ENCODE results near the gene LPP. TPM values are rescaled to one million over a fixed set of nuclear protein-coding genes. Genes with fewer than 3 reads are reported as not detected.

The LPP gene
- total RNA-seq, 3 donors from 2014 or later = 262 to 816 (median 325) TPM

- Histone ChIP-seq H3K9me3 (no peaks in the 10 kb centered on the region), H3K4me3 (no peak overlapping the region), H3K36me3 (ENCODE audit: low read depth) (no peaks in the 10 kb centered on the region), H3K4me1 (ENCODE audit: low read depth) (no peaks in the 10 kb centered on the region)
- ATAC-seq (no peak), DNase-seq (no peak)
- no peak for TF ChIP-seq CTCF (IDR thresholded peaks at IDR 0.05)
- intact Hi-C loops (cut with DNase I, micrococcal nuclease) = no loop called here
These were observed 734.5 kb downstream of the LPP start for GRCh38 chr3:188888321-188889053.

GRCh38 chr3:188889054-188889491 lies 735.1 kb downstream of the LPP start:
- DNase-seq (no peak), ATAC-seq (no peak)
- TF ChIP-seq CTCF (IDR thresholded peaks at IDR 0.05) = no peak
- H3K36me3 ChIP-seq (ENCODE audit: low read depth) = no peaks in the 10 kb centered on the region
- H3K4me3 ChIP-seq = no peak overlapping the region
- intact Hi-C loops (cut with DNase I, micrococcal nuclease) = no loop called here
- no peaks in the 10 kb centered on the region for H3K4me1 ChIP-seq (ENCODE audit: low read depth)
- H3K9me3 ChIP-seq = no peaks in the 10 kb centered on the region

- Histone ChIP-seq H3K4me1 (ENCODE audit: low read depth) (no peaks in the 10 kb centered on the region), H3K4me3 (no peak overlapping the region), H3K36me3 (ENCODE audit: low read depth) (no peaks in the 10 kb centered on the region), H3K9me3 (no peaks in the 10 kb centered on the region)
- ATAC-seq = no peak
- intact Hi-C loops (cut with DNase I, micrococcal nuclease) = no loop called here
- TF ChIP-seq CTCF (IDR thresholded peaks at IDR 0.05) = no peak
- DNase-seq = no peak
These were observed 736.8 kb downstream of the LPP start for GRCh38 chr3:188890572-188891270.

- intact Hi-C loops (cut with DNase I, micrococcal nuclease) = no loop called here
- no peaks in the 10 kb centered on the region for H3K9me3 ChIP-seq
- no peak for TF ChIP-seq CTCF (IDR thresholded peaks at IDR 0.05)
- no peak overlapping the region for H3K4me3 ChIP-seq
- ATAC-seq = peak; percentile 84
- H3K4me1 ChIP-seq (ENCODE audit: low read depth) = peaks cover 7% of the 10 kb centered on the region
- H3K36me3 ChIP-seq (ENCODE audit: low read depth) = no peaks in the 10 kb centered on the region
- peak in 2 of 3 donors; percentile 28 to 43 for DNase-seq
These were observed 745.9 kb downstream of the LPP start for GRCh38 chr3:188899881-188900280.

GRCh38 chr3:188900421-188900951 lies 746.5 kb downstream of the LPP start:
- intact Hi-C loops (cut with DNase I, micrococcal nuclease) = no loop called here
- no peak for DNase-seq
- Histone ChIP-seq H3K36me3 (ENCODE audit: low read depth) (no peaks in the 10 kb centered on the region), H3K9me3 (no peaks in the 10 kb centered on the region), H3K4me3 (no peak overlapping the region), H3K4me1 (ENCODE audit: low read depth) (peaks cover 7% of the 10 kb centered on the region)
- no peak for TF ChIP-seq CTCF (IDR thresholded peaks at IDR 0.05)
- ATAC-seq = peak; percentile 40
